Endometrium (tissue), 2 donors: Measurements from ENCODE around the gene CCDC192.

Source experiments
- FAIRE-seq: peaks from 2 replicates; lab custom pipeline; 2012; peaks lifted over from hg19 to GRCh38; lab: Jason Lieb, UNC
- donor health status: control.
- donor health status: control.

CCDC192 gene

GRCh38 chr5:127885176-127885575, 182.0 kb downstream of the CCDC192 start:
- FAIRE-seq: no peak

- FAIRE-seq: no peak
Observed at GRCh38 chr5:127886081-127886480, 182.9 kb downstream of the CCDC192 start.

- no peak for FAIRE-seq
Observed at GRCh38 chr5:127887282-127887681, 184.1 kb downstream of the CCDC192 start.

GRCh38 chr5:127891942-127892341, 188.8 kb downstream of the CCDC192 start:
- no peak for FAIRE-seq

- FAIRE-seq: no peak
Observed at GRCh38 chr5:127892467-127893207, 189.4 kb downstream of the CCDC192 start.

- FAIRE-seq: no peak
Observed at GRCh38 chr5:127893232-127893631, 190.0 kb downstream of the CCDC192 start.

- FAIRE-seq: no peak
Observed at GRCh38 chr5:127894461-127894860, 191.3 kb downstream of the CCDC192 start.

GRCh38 chr5:127898551-127899213, 195.5 kb downstream of the CCDC192 start:
- FAIRE-seq: no peak

- FAIRE-seq: no peak
Observed at GRCh38 chr5:127899214-127899610, 196.0 kb downstream of the CCDC192 start.

GRCh38 chr5:127906562-127907204, 203.5 kb downstream of the CCDC192 start:
- FAIRE-seq: no peak

- no peak for FAIRE-seq
Observed at GRCh38 chr5:127907907-127908306, 204.7 kb downstream of the CCDC192 start.

- no peak for FAIRE-seq
Observed at GRCh38 chr5:127909066-127909465, 205.9 kb downstream of the CCDC192 start.

- FAIRE-seq: no peak
Observed at GRCh38 chr5:127909821-127910220, 206.6 kb downstream of the CCDC192 start.

GRCh38 chr5:127910307-127910956, 207.2 kb downstream of the CCDC192 start:
- no peak for FAIRE-seq

- FAIRE-seq: no peak
Observed at GRCh38 chr5:127911619-127912018, 208.4 kb downstream of the CCDC192 start.

GRCh38 chr5:127912411-127912810, 209.2 kb downstream of the CCDC192 start:
- FAIRE-seq: no peak

GRCh38 chr5:127916885-127917573, 213.8 kb downstream of the CCDC192 start:
- FAIRE-seq: no peak

GRCh38 chr5:127919006-127919796, 216.0 kb downstream of the CCDC192 start:
- FAIRE-seq: no peak

GRCh38 chr5:127919818-127920217, 216.6 kb downstream of the CCDC192 start:
- FAIRE-seq: no peak

GRCh38 chr5:127920936-127921335, 217.7 kb downstream of the CCDC192 start:
- no peak for FAIRE-seq

- no peak for FAIRE-seq
Observed at GRCh38 chr5:127922603-127923002, 219.4 kb downstream of the CCDC192 start.
